ENCODE results near the gene AFM. TPM values are rescaled to one million over a fixed set of nuclear protein-coding genes. Genes with fewer than 3 reads are reported as not detected.
A peak's percentile ranks its signal among the peaks of the same experiment; 100 is the strongest.

AFM gene
- total and polyA plus RNA-seq, 2 of the 13 experiments (the other 11 are each of a cell fraction or from before 2014, with no cell fraction given), result 0.13 to 1.8 TPM

DNA sequence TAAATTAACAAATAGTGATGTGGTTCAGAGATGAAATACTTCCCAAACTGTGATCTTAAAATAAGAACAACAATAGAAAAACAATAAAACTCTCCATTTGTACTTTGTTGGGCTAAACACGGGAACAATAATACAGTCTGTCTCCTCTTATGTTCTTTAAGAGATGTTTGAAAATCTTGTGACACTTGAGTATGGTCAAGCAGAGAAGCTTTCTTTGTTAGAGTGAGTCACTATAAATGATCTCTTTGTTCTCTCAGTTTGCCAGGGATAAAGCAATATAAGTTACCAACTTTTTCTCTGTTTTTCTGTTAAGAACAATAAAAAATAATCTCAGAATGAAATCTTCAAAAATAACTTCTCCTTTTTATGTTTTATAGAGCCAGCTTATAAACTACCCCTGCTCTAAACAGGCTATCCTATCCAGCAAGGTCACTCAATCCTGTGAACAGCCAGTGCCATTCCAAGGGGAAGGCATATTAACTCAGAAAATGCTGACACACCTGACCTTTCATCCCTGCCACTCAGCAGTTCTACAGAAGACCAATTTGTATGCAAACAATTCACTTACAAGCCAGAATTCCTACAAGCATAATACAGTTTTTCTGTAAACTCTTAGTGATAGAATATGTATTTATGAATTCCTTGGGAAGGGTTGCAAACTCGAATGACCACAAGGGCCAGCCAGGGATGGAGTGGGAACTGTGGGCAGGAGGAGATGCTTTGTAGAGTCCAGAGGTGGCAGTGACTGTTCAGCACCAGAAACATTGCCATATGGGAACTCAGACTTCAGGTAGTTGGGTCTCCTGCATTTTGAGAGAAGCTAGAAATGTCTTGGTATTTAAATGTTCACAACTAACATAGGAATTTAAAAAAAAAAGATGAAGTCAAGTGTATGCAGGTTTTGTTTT lies 52.2 kb downstream of the AFM start:
- Histone ChIP-seq H3K9ac (ENCODE audit: insufficient read depth, low read depth, low read length) (no peak overlapping the region), H3K27ac (ENCODE audit: extremely low read length, insufficient read depth, low read length) (peak overlapping the region; percentile 14), H2AFZ (ENCODE audit: low read length) (no peak overlapping the region), H3K4me1 (ENCODE audit: insufficient read depth, low read length) (peaks cover 37% of the 10 kb centered on the region), H4K20me1 (ENCODE audit: insufficient read depth, low read length) (no peaks in the 10 kb centered on the region), H3K9me3 (ENCODE audit: low read length) (no peaks in the 10 kb centered on the region), H3K4me3 (replicated peaks in 1 of 3; ENCODE audit: insufficient read depth in 1 of 3, low read depth in 2 of 3, low read length in 3 of 3) (0 out of 6 replicates have a peak overlapping the region, but pooled peaks of 1 of the 3 experiments have one; percentile 12), H3K27me3 (ENCODE audit: control insufficient read depth in 1 of 2, insufficient read depth in 2 of 2, low read length in 2 of 2) (no peaks in the 10 kb centered on the region), H3K4me2 (ENCODE audit: low read depth, low read length) (peak overlapping the region; percentile 37; the same call in 1 of the 2 replicates), H3K79me2 (ENCODE audit: insufficient read depth, low read length) (no peaks in the 10 kb centered on the region), H3K36me3 (replicated peaks in 1 of 2; ENCODE audit: control insufficient read depth in 1 of 2, insufficient read depth in 2 of 2, low read length in 2 of 2) (no peaks in the 10 kb centered on the region)
- ChIA-PET POLR2A (interaction anchor here (1.3 kb wide), 1 partner anchor 16 kb away, joined by 3 read pairs; no protein-coding TSS in a partner anchor), CTCF (ENCODE audit: low intra/inter-chr PET ratio, low total read pairs) (no interaction called here)
- FAIRE-seq, result peak; percentile 86
- in situ Hi-C loops (cut with HindIII; ENCODE audit: extremely low pct_ligation_motif_present, low pct_unique_long_range_greater_than_20kb) (no loop called here), intact Hi-C loops (cut with micrococcal nuclease; ENCODE audit: unreplicated experiment) (loop anchor here (10.0 kb wide), 1 partner anchor 49 kb away; the partner anchor contains the start of gene AFM)
- peak; percentile 99 for ATAC-seq
- DNase-seq (ENCODE audit: low spot score), result peak; percentile 62
- no TSS peak for BruUV-seq (replicated peaks)
- WGBS (ENCODE audit: low lambda C conversion rate), result 9% methylated on average over 2 of the region's 2 CpGs
- TF ChIP-seq, protein P1, sequence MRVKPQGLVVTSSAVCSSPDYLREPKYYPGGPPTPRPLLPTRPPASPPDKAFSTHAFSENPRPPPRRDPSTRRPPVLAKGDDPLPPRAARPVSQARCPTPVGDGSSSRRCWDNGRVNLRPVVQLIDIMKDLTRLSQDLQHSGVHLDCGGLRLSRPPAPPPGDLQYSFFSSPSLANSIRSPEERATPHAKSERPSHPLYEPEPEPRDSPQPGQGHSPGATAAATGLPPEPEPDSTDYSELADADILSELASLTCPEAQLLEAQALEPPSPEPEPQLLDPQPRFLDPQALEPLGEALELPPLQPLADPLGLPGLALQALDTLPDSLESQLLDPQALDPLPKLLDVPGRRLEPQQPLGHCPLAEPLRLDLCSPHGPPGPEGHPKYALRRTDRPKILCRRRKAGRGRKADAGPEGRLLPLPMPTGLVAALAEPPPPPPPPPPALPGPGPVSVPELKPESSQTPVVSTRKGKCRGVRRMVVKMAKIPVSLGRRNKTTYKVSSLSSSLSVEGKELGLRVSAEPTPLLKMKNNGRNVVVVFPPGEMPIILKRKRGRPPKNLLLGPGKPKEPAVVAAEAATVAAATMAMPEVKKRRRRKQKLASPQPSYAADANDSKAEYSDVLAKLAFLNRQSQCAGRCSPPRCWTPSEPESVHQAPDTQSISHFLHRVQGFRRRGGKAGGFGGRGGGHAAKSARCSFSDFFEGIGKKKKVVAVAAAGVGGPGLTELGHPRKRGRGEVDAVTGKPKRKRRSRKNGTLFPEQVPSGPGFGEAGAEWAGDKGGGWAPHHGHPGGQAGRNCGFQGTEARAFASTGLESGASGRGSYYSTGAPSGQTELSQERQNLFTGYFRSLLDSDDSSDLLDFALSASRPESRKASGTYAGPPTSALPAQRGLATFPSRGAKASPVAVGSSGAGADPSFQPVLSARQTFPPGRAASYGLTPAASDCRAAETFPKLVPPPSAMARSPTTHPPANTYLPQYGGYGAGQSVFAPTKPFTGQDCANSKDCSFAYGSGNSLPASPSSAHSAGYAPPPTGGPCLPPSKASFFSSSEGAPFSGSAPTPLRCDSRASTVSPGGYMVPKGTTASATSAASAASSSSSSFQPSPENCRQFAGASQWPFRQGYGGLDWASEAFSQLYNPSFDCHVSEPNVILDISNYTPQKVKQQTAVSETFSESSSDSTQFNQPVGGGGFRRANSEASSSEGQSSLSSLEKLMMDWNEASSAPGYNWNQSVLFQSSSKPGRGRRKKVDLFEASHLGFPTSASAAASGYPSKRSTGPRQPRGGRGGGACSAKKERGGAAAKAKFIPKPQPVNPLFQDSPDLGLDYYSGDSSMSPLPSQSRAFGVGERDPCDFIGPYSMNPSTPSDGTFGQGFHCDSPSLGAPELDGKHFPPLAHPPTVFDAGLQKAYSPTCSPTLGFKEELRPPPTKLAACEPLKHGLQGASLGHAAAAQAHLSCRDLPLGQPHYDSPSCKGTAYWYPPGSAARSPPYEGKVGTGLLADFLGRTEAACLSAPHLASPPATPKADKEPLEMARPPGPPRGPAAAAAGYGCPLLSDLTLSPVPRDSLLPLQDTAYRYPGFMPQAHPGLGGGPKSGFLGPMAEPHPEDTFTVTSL (CRISPR knock-in tag; IDR thresholded peaks at IDR 0.05; ENCODE audit: borderline replicate concordance), result peak; percentile 54; the same call in 1 of the 2 replicates
- TF ChIP-seq ZNF781 (CRISPR knock-in tag; IDR thresholded peaks at IDR 0.05; ENCODE audit: borderline replicate concordance, not compliant biosample characterization) (no peak), RARA (CRISPR knock-in tag; IDR thresholded peaks at IDR 0.05) (0 out of 2 replicates have a peak, but pooled peaks have one; percentile 6), ZNF136 (CRISPR knock-in tag; IDR thresholded peaks at IDR 0.05; ENCODE audit: low read depth) (no peak), ZNF282 (IDR thresholded peaks at IDR 0.05; ENCODE audit: partially characterized antibody) (no peak), NR2C2 (CRISPR knock-in tag; IDR thresholded peaks at IDR 0.05; ENCODE audit: borderline replicate concordance) (peak; percentile 23; the same call in 1 of the 2 replicates), IKZF4 (CRISPR knock-in tag; IDR thresholded peaks at IDR 0.05; ENCODE audit: borderline replicate concordance, low read depth, not compliant biosample characterization) (no peak), SAP130 (CRISPR knock-in tag; IDR thresholded peaks at IDR 0.05; ENCODE audit: low read depth) (peak; percentile 47), EHMT2 (IDR thresholded peaks at IDR 0.05; ENCODE audit: borderline replicate concordance, low read depth, low read length) (peak; percentile 45; the same call in 1 of the 2 replicates)
- TF ChIP-seq, protein P2, sequence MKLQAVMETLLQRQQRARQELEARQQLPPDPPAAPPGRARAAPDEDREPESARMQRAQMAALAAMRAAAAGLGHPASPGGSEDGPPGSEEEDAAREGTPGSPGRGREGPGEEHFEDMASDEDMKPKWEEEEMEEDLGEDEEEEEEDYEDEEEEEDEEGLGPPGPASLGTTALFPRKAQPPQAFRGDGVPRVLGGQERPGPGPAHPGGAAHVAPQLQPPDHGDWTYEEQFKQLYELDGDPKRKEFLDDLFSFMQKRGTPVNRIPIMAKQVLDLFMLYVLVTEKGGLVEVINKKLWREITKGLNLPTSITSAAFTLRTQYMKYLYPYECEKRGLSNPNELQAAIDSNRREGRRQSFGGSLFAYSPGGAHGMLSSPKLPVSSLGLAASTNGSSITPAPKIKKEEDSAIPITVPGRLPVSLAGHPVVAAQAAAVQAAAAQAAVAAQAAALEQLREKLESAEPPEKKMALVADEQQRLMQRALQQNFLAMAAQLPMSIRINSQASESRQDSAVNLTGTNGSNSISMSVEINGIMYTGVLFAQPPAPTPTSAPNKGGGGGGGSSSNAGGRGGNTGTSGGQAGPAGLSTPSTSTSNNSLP (IDR thresholded peaks at IDR 0.05; ENCODE audit: low read depth, low read length), result 0 out of 2 replicates have a peak, but pooled peaks have one; percentile 22
- TF ChIP-seq, protein P3, sequence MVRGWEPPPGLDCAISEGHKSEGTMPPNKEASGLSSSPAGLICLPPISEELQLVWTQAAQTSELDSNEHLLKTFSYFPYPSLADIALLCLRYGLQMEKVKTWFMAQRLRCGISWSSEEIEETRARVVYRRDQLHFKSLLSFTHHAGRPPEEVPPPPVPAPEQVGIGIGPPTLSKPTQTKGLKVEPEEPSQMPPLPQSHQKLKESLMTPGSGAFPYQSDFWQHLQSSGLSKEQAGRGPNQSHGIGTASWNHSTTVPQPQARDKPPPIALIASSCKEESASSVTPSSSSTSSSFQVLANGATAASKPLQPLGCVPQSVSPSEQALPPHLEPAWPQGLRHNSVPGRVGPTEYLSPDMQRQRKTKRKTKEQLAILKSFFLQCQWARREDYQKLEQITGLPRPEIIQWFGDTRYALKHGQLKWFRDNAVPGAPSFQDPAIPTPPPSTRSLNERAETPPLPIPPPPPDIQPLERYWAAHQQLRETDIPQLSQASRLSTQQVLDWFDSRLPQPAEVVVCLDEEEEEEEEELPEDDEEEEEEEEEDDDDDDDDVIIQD (CRISPR knock-in tag; IDR thresholded peaks at IDR 0.05; ENCODE audit: low read depth), result 0 out of 2 replicates have a peak, but pooled peaks have one; percentile 28
